GM12891 (cell line): ENCODE results near the gene FCGR2B.
"Not testable (repeated sequence)": the region's sequence is repeated elsewhere in the genome, so short reads cannot be mapped to it uniquely, and the experiment has no call there.

Experiments used
- PAX5 ChIP-seq: IDR thresholded peaks from 2 replicates; pipeline ENCODE4 v1.6.1; 2011; ENCODE audit warnings: low read length, moderate library complexity, mild to moderate bottlenecking; ENCODE audit not compliant: insufficient read depth, severe bottlenecking
- POLR2A ChIP-seq: IDR thresholded peaks from 2 replicates; pipeline ENCODE4 v1.6.1; 2011; ENCODE audit warnings: low read depth, low read length, control low read depth
- POLR2AphosphoS5 ChIP-seq: IDR thresholded peaks from 2 replicates; pipeline ENCODE4 v1.6.1; 2011; ENCODE audit warnings: low read depth, low read length, control low read depth
- POU2F2 ChIP-seq: IDR thresholded peaks from 2 replicates; pipeline ENCODE4 v1.6.1; 2011; ENCODE audit warnings: low read depth, mild to moderate bottlenecking, control low read depth, low read length, moderate library complexity
- SPI1 ChIP-seq: IDR thresholded peaks from 2 replicates; pipeline ENCODE4 v1.6.1; 2011; ENCODE audit warnings: low read depth, low read length, control low read depth
- TAF1 ChIP-seq: IDR thresholded peaks from 2 replicates; pipeline ENCODE4 v1.6.1; 2011; ENCODE audit warnings: low read depth, low read length, control low read depth

GRCh38 chr1:161658524-161658923, 4.4 kb upstream of the FCGR2B start:
- TF ChIP-seq POLR2AphosphoS5, POLR2A, SPI1, TAF1, POU2F2, PAX5: not testable (repeated sequence)
